ENCODE data around the gene LRRC56.

LRRC56 gene

GRCh38 chr11:554428-555226, 17.3 kb downstream of the LRRC56 start:
- H3K4me1 ChIP-seq (ENCODE audit: control insufficient read depth, insufficient read depth, low read length): no peaks in the 10 kb centered on the region
- peaks cover 17% of the 10 kb centered on the region for H3K27me3 ChIP-seq (ENCODE audit: control insufficient read depth, insufficient read depth, low read length)
- H3K9me3 ChIP-seq (ENCODE audit: control insufficient read depth, insufficient read depth, low read length): no peaks in the 10 kb centered on the region
- no peak overlapping the region for H3K9ac ChIP-seq (ENCODE audit: low read depth, low read length)
- H3K36me3 ChIP-seq (ENCODE audit: control insufficient read depth, insufficient read depth, low read length): no peaks in the 10 kb centered on the region
- H3K4me3 ChIP-seq (ENCODE audit: low read depth, low read length): peak overlapping the region; percentile 37

- H3K4me3 ChIP-seq (ENCODE audit: low read depth, low read length): peak overlapping the region; percentile 52
- H3K27me3 ChIP-seq (ENCODE audit: control insufficient read depth, insufficient read depth, low read length): peaks cover 17% of the 10 kb centered on the region
- H3K4me1 ChIP-seq (ENCODE audit: control insufficient read depth, insufficient read depth, low read length): no peaks in the 10 kb centered on the region
- peak overlapping the region; percentile 60 for H3K9ac ChIP-seq (ENCODE audit: low read depth, low read length)
- H3K9me3 ChIP-seq (ENCODE audit: control insufficient read depth, insufficient read depth, low read length): no peaks in the 10 kb centered on the region
- H3K36me3 ChIP-seq (ENCODE audit: control insufficient read depth, insufficient read depth, low read length): no peaks in the 10 kb centered on the region
Measured at GRCh38 chr11:555227-555779, 18.0 kb downstream of the LRRC56 start.

- no peaks in the 10 kb centered on the region for H3K4me1 ChIP-seq (ENCODE audit: control insufficient read depth, insufficient read depth, low read length)
- no peaks in the 10 kb centered on the region for H3K9me3 ChIP-seq (ENCODE audit: control insufficient read depth, insufficient read depth, low read length)
- no peaks in the 10 kb centered on the region for H3K36me3 ChIP-seq (ENCODE audit: control insufficient read depth, insufficient read depth, low read length)
- H3K27me3 ChIP-seq (ENCODE audit: control insufficient read depth, insufficient read depth, low read length): peaks cover 17% of the 10 kb centered on the region
- peak overlapping the region; percentile 52 for H3K4me3 ChIP-seq (ENCODE audit: low read depth, low read length)
- H3K9ac ChIP-seq (ENCODE audit: low read depth, low read length): no peak overlapping the region
Measured at GRCh38 chr11:555780-556661, 18.7 kb downstream of the LRRC56 start.

- H3K27me3 ChIP-seq (ENCODE audit: control insufficient read depth, insufficient read depth, low read length): peaks cover 17% of the 10 kb centered on the region
- no peaks in the 10 kb centered on the region for H3K36me3 ChIP-seq (ENCODE audit: control insufficient read depth, insufficient read depth, low read length)
- H3K4me3 ChIP-seq (ENCODE audit: low read depth, low read length): peak overlapping the region; percentile 52
- no peaks in the 10 kb centered on the region for H3K9me3 ChIP-seq (ENCODE audit: control insufficient read depth, insufficient read depth, low read length)
- H3K4me1 ChIP-seq (ENCODE audit: control insufficient read depth, insufficient read depth, low read length): peaks cover under 1% of the 10 kb centered on the region
- no peak overlapping the region for H3K9ac ChIP-seq (ENCODE audit: low read depth, low read length)
Measured at GRCh38 chr11:556662-557256, 19.4 kb downstream of the LRRC56 start.

GRCh38 chr11:557328-558132, 20.2 kb downstream of the LRRC56 start:
- no peak overlapping the region for H3K4me3 ChIP-seq (ENCODE audit: low read depth, low read length)
- peaks cover 2% of the 10 kb centered on the region for H3K4me1 ChIP-seq (ENCODE audit: control insufficient read depth, insufficient read depth, low read length)
- no peaks in the 10 kb centered on the region for H3K9me3 ChIP-seq (ENCODE audit: control insufficient read depth, insufficient read depth, low read length)
- no peak overlapping the region for H3K9ac ChIP-seq (ENCODE audit: low read depth, low read length)
- peaks cover 17% of the 10 kb centered on the region for H3K27me3 ChIP-seq (ENCODE audit: control insufficient read depth, insufficient read depth, low read length)
- H3K36me3 ChIP-seq (ENCODE audit: control insufficient read depth, insufficient read depth, low read length): peaks cover 6% of the 10 kb centered on the region

GRCh38 chr11:558503-558902, 21.2 kb downstream of the LRRC56 start:
- H3K27me3 ChIP-seq (ENCODE audit: control insufficient read depth, insufficient read depth, low read length): peaks cover 17% of the 10 kb centered on the region
- no peak overlapping the region for H3K9ac ChIP-seq (ENCODE audit: low read depth, low read length)
- H3K9me3 ChIP-seq (ENCODE audit: control insufficient read depth, insufficient read depth, low read length): no peaks in the 10 kb centered on the region
- H3K4me3 ChIP-seq (ENCODE audit: low read depth, low read length): no peak overlapping the region
- H3K36me3 ChIP-seq (ENCODE audit: control insufficient read depth, insufficient read depth, low read length): peaks cover 16% of the 10 kb centered on the region
- H3K4me1 ChIP-seq (ENCODE audit: control insufficient read depth, insufficient read depth, low read length): peaks cover 2% of the 10 kb centered on the region

GRCh38 chr11:559020-559620, 21.8 kb downstream of the LRRC56 start:
- Histone ChIP-seq H3K4me3 (ENCODE audit: low read depth, low read length) (no peak overlapping the region), H3K9me3 (ENCODE audit: control insufficient read depth, insufficient read depth, low read length) (no peaks in the 10 kb centered on the region), H3K4me1 (ENCODE audit: control insufficient read depth, insufficient read depth, low read length) (peaks cover 2% of the 10 kb centered on the region), H3K9ac (ENCODE audit: low read depth, low read length) (no peak overlapping the region), H3K36me3 (ENCODE audit: control insufficient read depth, insufficient read depth, low read length) (peaks cover 20% of the 10 kb centered on the region), H3K27me3 (ENCODE audit: control insufficient read depth, insufficient read depth, low read length) (peaks cover 17% of the 10 kb centered on the region)

GRCh38 chr11:559712-560304, 22.5 kb downstream of the LRRC56 start:
- H3K4me1 ChIP-seq (ENCODE audit: control insufficient read depth, insufficient read depth, low read length): peaks cover 2% of the 10 kb centered on the region

GRCh38 chr11:560305-561147, 23.2 kb downstream of the LRRC56 start, which contains the start of the genes LMNTD2 and RASSF7:
TSS of gene LMNTD2 (minus strand) at chr11:560738. CDS start at chr11:560716, 22 bp downstream.
TSS of gene RASSF7 (plus strand) at chr11:560970. CDS start at chr11:561769, 799 bp downstream.
- H3K4me1 ChIP-seq (ENCODE audit: control insufficient read depth, insufficient read depth, low read length): peaks cover 3% of the 10 kb centered on the region
- peaks cover 23% of the 10 kb centered on the region for H3K36me3 ChIP-seq (ENCODE audit: control insufficient read depth, insufficient read depth, low read length)
- H3K4me3 ChIP-seq (ENCODE audit: low read depth, low read length): peak within 1 kb of the TSS; percentile 58
- H3K9me3 ChIP-seq (ENCODE audit: control insufficient read depth, insufficient read depth, low read length): no peaks in the 10 kb centered on the region
- H3K27me3 ChIP-seq (ENCODE audit: control insufficient read depth, insufficient read depth, low read length): peaks cover 17% of the 10 kb centered on the region
- peak within 1 kb of the TSS; percentile 79 for H3K9ac ChIP-seq (ENCODE audit: low read depth, low read length)

More at GRCh38 chr11:559712-560304, 22.5 kb downstream of the LRRC56 start:
- H3K4me3 ChIP-seq (ENCODE audit: low read depth, low read length): peak overlapping the region; percentile 58
- H3K9me3 ChIP-seq (ENCODE audit: control insufficient read depth, insufficient read depth, low read length): no peaks in the 10 kb centered on the region
- no peak overlapping the region for H3K9ac ChIP-seq (ENCODE audit: low read depth, low read length)
- peaks cover 17% of the 10 kb centered on the region for H3K27me3 ChIP-seq (ENCODE audit: control insufficient read depth, insufficient read depth, low read length)
- peaks cover 23% of the 10 kb centered on the region for H3K36me3 ChIP-seq (ENCODE audit: control insufficient read depth, insufficient read depth, low read length)
